ENCODE data around the gene FARP2.

DNA sequence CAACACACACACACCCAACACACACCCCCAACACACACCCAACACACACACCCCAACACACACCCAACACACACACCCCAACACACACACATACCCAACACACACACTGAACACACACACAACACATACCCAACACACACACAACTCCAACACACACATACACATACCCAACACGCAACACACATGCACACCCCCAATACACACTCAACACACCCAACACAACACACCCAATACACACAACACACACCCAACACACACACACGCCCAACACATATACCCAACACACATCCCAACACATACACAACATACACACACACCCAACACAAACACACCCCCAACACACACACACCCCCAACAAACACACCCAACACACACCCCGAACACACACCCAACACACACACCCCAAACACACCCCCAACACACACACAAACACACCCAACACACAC lies 160.5 kb downstream of the FARP2 start:
- TF ChIP-seq, protein P1, sequence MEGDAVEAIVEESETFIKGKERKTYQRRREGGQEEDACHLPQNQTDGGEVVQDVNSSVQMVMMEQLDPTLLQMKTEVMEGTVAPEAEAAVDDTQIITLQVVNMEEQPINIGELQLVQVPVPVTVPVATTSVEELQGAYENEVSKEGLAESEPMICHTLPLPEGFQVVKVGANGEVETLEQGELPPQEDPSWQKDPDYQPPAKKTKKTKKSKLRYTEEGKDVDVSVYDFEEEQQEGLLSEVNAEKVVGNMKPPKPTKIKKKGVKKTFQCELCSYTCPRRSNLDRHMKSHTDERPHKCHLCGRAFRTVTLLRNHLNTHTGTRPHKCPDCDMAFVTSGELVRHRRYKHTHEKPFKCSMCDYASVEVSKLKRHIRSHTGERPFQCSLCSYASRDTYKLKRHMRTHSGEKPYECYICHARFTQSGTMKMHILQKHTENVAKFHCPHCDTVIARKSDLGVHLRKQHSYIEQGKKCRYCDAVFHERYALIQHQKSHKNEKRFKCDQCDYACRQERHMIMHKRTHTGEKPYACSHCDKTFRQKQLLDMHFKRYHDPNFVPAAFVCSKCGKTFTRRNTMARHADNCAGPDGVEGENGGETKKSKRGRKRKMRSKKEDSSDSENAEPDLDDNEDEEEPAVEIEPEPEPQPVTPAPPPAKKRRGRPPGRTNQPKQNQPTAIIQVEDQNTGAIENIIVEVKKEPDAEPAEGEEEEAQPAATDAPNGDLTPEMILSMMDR (IDR thresholded peaks at IDR 0.05), result no peak
- no peak for TF ChIP-seq ZFX (IDR thresholded peaks at IDR 0.05; ENCODE audit: borderline replicate concordance)
